MM.1S (cell line): ENCODE results near the gene NFAT5.

Experiments used
- DNase-seq: peaks from one replicate; pipeline ENCODE4 v3.0.0-alpha.2; 2015
- H2AFZ ChIP-seq: fragments of 300-600 bp; sonication (generic); 2 replicates; pipeline ENCODE4 v1.6.0; 2016; ENCODE audit warnings: antibody characterized with exemption, low read length
- H3F3A ChIP-seq: fragments of 300-600 bp; sonication (generic); 2 replicates; pipeline ENCODE4 v1.6.1; 2016; ENCODE audit warnings: mild to moderate bottlenecking, antibody characterized with exemption, low read length, moderate library complexity, mixed read lengths; ENCODE audit not compliant: insufficient read depth
- H3K27ac ChIP-seq: fragments of 300-600 bp; sonication (generic); 2 replicates; pipeline ENCODE4 v1.5.1; 2016; ENCODE audit warnings: mild to moderate bottlenecking, low read length
- H3K27me3 ChIP-seq: fragments of 300-600 bp; sonication (generic); replicated peaks from 2 replicates; pipeline ENCODE4 v1.6.0; 2016; ENCODE audit warnings: low read length; ENCODE audit not compliant: insufficient read depth
- H3K36me3 ChIP-seq: fragments of 300-600 bp; sonication (generic); replicated peaks from 2 replicates; pipeline ENCODE4 v1.6.1; 2016; ENCODE audit warnings: mild to moderate bottlenecking, low read length, mixed read lengths; ENCODE audit not compliant: insufficient read depth
- H3K4me1 ChIP-seq: fragments of 300-600 bp; sonication (generic); 2 replicates; pipeline ENCODE4 v1.6.1; 2016; ENCODE audit warnings: low read length, mixed read lengths
- H3K4me2 ChIP-seq: fragments of 300-600 bp; sonication (generic); 2 replicates; pipeline ENCODE4 v1.6.0; 2016; ENCODE audit warnings: low read depth, low read length
- H3K4me3 ChIP-seq: fragments of 300-600 bp; sonication (generic); 2 replicates; pipeline ENCODE4 v1.5.1; 2016; ENCODE audit warnings: low read length, mixed read lengths
- H3K79me2 ChIP-seq: fragments of 300-600 bp; sonication (generic); 2 replicates; pipeline ENCODE4 v1.6.1; 2016; ENCODE audit warnings: mixed run types, low read length, mixed read lengths
- H3K9ac ChIP-seq: fragments of 300-600 bp; sonication (generic); 2 replicates; pipeline ENCODE4 v1.6.1; 2016; ENCODE audit warnings: low read length, mixed read lengths
- H3K9me2 ChIP-seq: fragments of 300-600 bp; sonication (generic); replicated peaks from 2 replicates; pipeline ENCODE4 v1.6.1; 2016; ENCODE audit warnings: mild to moderate bottlenecking, low read length, mixed read lengths; ENCODE audit not compliant: insufficient read depth
- H3K9me3 ChIP-seq: fragments of 300-600 bp; sonication (generic); replicated peaks from 2 replicates; pipeline ENCODE4 v1.6.1; 2016; ENCODE audit warnings: mild to moderate bottlenecking, low read length, mixed read lengths; ENCODE audit not compliant: insufficient read depth
- H4K20me1 ChIP-seq: fragments of 300-600 bp; sonication (generic); 2 replicates; pipeline ENCODE4 v1.6.1; 2016; ENCODE audit warnings: mild to moderate bottlenecking, low read length, moderate library complexity, mixed read lengths; ENCODE audit not compliant: insufficient read depth
- EZH2 ChIP-seq: fragments of 300-600 bp; sonication (generic); optimal IDR thresholded peaks from 2 replicates; pipeline ENCODE3; 2017; ENCODE audit warnings: low read depth, mild to moderate bottlenecking, antibody characterized with exemption, low read length, mixed read lengths
- EZH2phosphoT487 ChIP-seq: fragments of 300-600 bp; sonication (generic); IDR thresholded peaks from 2 replicates; pipeline ENCODE4 v1.6.1; 2018; ENCODE audit warnings: antibody characterized with exemption, low read length
- TF ChIP-seq, protein P1 (sequence below): fragments of 300-600 bp; sonication (generic); IDR thresholded peaks from 2 replicates; pipeline ENCODE4 v1.5.1; 2016; ENCODE audit warnings: antibody characterized with exemption, low read length, mixed read lengths

NFAT5 gene

DNA sequence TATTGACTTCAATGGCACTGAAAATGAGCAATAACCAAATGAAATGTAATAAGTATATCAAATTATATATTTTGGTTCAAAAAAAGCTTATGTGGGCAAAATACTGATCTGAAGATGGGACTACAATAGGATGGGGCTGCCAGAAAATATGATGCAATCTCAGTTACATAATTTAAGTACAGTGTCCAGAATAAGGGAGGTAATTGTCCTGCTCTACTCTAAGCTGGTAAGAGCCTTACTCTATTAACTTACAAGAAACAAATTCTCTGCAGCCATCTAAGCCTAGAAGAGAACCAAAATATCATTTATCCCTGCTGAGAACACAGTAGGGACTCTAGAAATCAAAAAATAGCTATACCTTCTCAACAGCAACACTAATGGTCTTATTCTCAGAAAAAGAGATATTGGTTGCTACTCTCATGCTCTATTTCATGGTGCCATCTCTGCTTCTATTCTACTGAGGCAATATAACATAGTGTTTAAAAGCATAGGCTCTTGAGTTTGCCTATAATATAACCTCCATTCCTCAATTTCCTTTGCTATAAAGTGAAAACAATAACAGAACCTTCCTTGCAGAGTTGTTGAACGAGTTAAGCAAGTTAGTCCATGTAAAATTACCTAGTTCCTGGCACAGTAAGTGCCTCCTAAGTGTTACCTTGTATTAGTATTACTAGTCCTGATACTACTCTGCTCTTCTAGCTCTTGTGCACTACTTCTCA, 140.6 kb downstream of the NFAT5 start:
- H3K36me3 ChIP-seq = no peaks in the 10 kb centered on the region
- H3K4me2 ChIP-seq = no peak overlapping the region
- no peaks in the 10 kb centered on the region for H3K79me2 ChIP-seq
- H3K9me2 ChIP-seq = no peaks in the 10 kb centered on the region
- no peak overlapping the region for H3K4me3 ChIP-seq
- no peaks in the 10 kb centered on the region for H3K9me3 ChIP-seq
- H3K4me1 ChIP-seq = no peaks in the 10 kb centered on the region
- TF ChIP-seq, protein P1, sequence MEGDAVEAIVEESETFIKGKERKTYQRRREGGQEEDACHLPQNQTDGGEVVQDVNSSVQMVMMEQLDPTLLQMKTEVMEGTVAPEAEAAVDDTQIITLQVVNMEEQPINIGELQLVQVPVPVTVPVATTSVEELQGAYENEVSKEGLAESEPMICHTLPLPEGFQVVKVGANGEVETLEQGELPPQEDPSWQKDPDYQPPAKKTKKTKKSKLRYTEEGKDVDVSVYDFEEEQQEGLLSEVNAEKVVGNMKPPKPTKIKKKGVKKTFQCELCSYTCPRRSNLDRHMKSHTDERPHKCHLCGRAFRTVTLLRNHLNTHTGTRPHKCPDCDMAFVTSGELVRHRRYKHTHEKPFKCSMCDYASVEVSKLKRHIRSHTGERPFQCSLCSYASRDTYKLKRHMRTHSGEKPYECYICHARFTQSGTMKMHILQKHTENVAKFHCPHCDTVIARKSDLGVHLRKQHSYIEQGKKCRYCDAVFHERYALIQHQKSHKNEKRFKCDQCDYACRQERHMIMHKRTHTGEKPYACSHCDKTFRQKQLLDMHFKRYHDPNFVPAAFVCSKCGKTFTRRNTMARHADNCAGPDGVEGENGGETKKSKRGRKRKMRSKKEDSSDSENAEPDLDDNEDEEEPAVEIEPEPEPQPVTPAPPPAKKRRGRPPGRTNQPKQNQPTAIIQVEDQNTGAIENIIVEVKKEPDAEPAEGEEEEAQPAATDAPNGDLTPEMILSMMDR = no peak
- TF ChIP-seq EZH2 (no peak), EZH2phosphoT487 (no peak)
- no peaks in the 10 kb centered on the region for H3K27me3 ChIP-seq
- no peak for DNase-seq
- H3K9ac ChIP-seq = no peak overlapping the region
- no peak overlapping the region for H2AFZ ChIP-seq
- no peak overlapping the region for H3K27ac ChIP-seq
- H4K20me1 ChIP-seq = no peaks in the 10 kb centered on the region
- H3F3A ChIP-seq = no peaks in the 10 kb centered on the region

DNA sequence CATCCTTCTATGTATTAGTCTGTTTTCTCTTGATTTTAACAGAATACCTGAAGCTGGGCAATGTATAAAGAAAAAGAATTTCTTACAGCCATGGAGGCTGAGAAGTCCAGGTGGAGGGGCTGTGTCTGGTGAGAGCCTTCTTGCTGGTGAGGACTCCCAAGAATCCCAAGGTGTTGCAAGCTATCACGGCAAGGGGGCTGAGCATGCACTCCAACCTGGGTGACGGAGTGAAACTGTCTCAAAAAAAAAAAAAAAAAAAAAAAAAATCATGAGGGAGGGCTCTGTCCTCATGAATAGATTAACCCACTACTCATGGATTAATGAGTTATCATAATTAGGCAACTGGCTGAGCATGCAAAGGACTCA, 141.2 kb downstream of the NFAT5 start:
- Histone ChIP-seq H3F3A (no peaks in the 10 kb centered on the region), H3K27ac (no peak overlapping the region)

DNA sequence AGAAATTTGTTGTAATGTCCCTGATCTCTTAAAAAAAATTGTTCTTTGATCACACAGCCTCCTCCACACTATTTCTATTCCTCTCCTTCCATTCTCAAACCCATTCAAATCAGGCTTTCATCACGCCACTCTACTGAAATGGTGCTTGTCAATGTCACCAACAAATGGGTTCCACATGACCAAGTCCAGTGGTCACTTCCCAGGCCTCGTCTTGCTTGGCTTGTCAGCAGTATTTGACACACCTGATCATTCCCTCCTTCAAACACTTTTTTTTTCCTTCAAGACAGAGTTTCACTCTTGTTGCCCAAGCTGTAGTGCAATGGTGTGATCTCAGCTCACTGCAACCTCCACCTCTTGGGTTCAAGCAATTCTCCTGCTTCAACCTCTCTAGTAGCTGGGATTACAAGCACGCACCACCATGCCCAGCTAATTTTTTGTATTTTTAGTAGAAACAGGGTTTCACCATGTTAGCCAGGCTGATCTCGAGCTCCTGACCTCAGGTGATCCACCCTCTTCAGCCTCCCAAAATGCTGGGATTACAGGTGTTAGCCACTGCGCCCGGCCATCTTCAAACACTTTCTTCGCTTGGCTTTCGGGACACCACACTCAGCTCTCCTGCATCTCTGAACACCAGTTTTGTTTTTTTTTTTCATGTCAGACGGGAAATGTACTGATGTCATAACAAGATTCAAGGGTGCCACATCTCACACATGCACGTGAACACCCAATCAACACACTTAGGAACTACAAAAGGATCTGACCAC, 142.3 kb downstream of the NFAT5 start:
- Histone ChIP-seq H3K27ac (no peak overlapping the region), H3K36me3 (no peaks in the 10 kb centered on the region), H3K4me2 (no peak overlapping the region), H3K4me1 (no peaks in the 10 kb centered on the region), H3F3A (no peaks in the 10 kb centered on the region), H3K27me3 (no peaks in the 10 kb centered on the region), H2AFZ (no peak overlapping the region), H3K4me3 (no peak overlapping the region), H3K9me2 (no peaks in the 10 kb centered on the region), H3K79me2 (no peaks in the 10 kb centered on the region), H3K9me3 (no peaks in the 10 kb centered on the region), H3K9ac (no peak overlapping the region), H4K20me1 (no peaks in the 10 kb centered on the region)
- TF ChIP-seq, protein P1 = no peak
- TF ChIP-seq EZH2 = no peak
- no peak for TF ChIP-seq EZH2phosphoT487
- no peak for DNase-seq

More for the DNA sequence above, 141.2 kb downstream of the NFAT5 start:
- H3K9ac ChIP-seq = no peak overlapping the region
- no peaks in the 10 kb centered on the region for H3K4me1 ChIP-seq
- no peaks in the 10 kb centered on the region for H3K79me2 ChIP-seq
- no peaks in the 10 kb centered on the region for H3K36me3 ChIP-seq
- H4K20me1 ChIP-seq = no peaks in the 10 kb centered on the region
- H2AFZ ChIP-seq = no peak overlapping the region
- no peak for DNase-seq
- H3K4me2 ChIP-seq = no peak overlapping the region
- TF ChIP-seq EZH2 (no peak), EZH2phosphoT487 (no peak)
- TF ChIP-seq, protein P1 = no peak
- no peaks in the 10 kb centered on the region for H3K9me3 ChIP-seq
- H3K9me2 ChIP-seq = no peaks in the 10 kb centered on the region
- H3K27me3 ChIP-seq = no peaks in the 10 kb centered on the region
- H3K4me3 ChIP-seq = no peak overlapping the region
